OCI-LY7 (cell line): ENCODE results near the gene DISC1.

Experiments used
- EZH2phosphoT487 ChIP-seq: fragments of 200-600 bp; sonication (generic); IDR thresholded peaks from 2 replicates; pipeline ENCODE4 v1.6.1; 2018; ENCODE audit warnings: low read depth, borderline replicate concordance, mild to moderate bottlenecking, mixed run types, antibody characterized with exemption, low read length, moderate library complexity, mixed read lengths
- TF ChIP-seq, protein P1 (sequence below): fragments of 200-600 bp; sonication (generic); conservative IDR thresholded peaks from 2 replicates; pipeline ENCODE4 v1.5.1; 2014; ENCODE audit warnings: mild to moderate bottlenecking, antibody characterized with exemption, low read length, moderate library complexity, mixed read lengths

DNA sequence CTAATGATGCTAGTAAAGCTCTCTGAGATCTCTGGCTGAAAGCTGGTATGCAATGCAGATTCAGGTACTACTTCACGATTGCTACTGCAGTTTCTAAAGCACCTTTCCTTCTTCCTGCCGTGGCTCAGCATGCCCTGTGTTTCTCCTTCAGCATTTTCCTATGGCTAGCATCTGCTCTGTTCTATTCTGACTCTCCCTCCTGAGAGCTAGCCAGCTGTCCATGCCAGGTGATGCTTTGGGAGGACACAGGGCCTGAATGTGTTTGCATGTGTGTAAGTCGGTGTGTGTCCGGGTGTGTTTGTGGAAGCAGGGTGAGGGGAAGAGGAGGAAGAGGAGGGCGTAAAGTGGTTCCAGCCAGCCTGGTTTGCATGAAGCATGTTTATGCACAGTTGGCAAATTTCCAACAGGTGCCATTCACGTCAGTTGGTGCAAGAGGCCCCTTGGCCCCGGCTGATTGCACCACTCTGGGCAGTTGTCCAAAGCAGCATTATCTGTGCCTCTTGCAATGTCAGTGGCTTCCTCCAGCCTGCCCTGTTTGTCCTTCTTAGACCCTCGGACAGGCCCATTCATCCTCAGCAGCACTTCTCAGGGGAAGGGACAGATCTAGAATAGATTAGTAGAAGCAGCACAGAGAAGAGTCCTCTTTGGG lies 433.3 kb downstream of the DISC1 start:
- TF ChIP-seq, protein P1, sequence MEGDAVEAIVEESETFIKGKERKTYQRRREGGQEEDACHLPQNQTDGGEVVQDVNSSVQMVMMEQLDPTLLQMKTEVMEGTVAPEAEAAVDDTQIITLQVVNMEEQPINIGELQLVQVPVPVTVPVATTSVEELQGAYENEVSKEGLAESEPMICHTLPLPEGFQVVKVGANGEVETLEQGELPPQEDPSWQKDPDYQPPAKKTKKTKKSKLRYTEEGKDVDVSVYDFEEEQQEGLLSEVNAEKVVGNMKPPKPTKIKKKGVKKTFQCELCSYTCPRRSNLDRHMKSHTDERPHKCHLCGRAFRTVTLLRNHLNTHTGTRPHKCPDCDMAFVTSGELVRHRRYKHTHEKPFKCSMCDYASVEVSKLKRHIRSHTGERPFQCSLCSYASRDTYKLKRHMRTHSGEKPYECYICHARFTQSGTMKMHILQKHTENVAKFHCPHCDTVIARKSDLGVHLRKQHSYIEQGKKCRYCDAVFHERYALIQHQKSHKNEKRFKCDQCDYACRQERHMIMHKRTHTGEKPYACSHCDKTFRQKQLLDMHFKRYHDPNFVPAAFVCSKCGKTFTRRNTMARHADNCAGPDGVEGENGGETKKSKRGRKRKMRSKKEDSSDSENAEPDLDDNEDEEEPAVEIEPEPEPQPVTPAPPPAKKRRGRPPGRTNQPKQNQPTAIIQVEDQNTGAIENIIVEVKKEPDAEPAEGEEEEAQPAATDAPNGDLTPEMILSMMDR = no peak
- TF ChIP-seq EZH2phosphoT487 = no peak
